ENCODE results near the gene ADAM19. TPM values are rescaled to one million over a fixed set of nuclear protein-coding genes. Genes with fewer than 3 reads are reported as not detected.
A peak's percentile ranks its signal among the peaks of the same experiment; 100 is the strongest.

The ADAM19 gene
- total RNA-seq, 1 experiment from 2014 or later: 45.6 TPM

GRCh38 chr5:157469073-157469472 lies 106.5 kb downstream of the ADAM19 start:
- no peak for DNase-seq (ENCODE audit: low read depth)

- no peak for DNase-seq (ENCODE audit: low read depth)
Observed at GRCh38 chr5:157468293-157468965, 107.1 kb downstream of the ADAM19 start.

- peak; percentile 86 for DNase-seq (ENCODE audit: low read depth)
Observed at GRCh38 chr5:157464519-157465171, 110.9 kb downstream of the ADAM19 start.

DNA sequence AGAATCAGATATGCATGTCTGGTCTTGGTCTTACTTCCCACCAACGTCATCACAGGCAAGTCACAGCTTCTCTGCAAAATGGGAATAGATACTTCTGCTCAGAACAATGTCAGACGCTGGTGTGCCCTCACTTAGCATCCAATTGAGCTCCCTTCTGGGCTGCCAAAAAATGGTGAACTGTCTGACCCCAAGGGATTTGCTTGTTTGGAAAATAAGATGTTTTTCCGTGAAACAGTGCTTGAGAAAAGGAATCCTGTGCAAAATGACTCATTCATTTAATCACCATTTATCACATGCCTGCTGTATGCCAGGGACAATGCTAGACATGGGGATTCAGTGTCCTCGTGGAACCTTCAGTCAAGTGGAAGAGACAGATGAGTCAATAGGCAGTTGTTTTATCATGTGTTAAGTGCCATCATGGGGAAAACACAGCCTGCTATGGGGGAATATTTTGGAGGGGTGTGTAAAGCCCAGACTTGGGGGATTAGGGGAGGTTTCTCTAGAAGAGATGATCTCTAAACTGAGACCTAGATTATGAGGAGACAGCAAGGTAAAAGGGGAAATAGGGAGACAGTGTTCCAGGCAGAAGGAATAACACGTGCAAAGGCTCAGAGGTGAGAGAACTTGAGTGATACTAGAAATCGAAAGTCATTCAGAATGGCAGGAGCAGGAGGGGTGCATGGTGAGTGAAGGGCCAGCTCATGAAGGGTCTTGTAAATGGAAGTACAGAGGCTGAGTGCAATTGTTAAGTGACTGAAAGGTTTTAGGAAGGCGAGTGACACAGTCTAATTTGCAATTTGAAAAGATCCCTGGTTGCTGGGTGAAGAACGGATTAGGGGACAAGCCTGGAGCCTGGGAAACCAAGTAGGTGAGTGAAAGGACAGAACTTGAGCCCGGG lies 111.7 kb downstream of the ADAM19 start:
- DNase-seq (ENCODE audit: low read depth): peak; percentile 20

- no peak for DNase-seq (ENCODE audit: low read depth)
Observed at GRCh38 chr5:157463081-157463480, 112.5 kb downstream of the ADAM19 start.

DNA sequence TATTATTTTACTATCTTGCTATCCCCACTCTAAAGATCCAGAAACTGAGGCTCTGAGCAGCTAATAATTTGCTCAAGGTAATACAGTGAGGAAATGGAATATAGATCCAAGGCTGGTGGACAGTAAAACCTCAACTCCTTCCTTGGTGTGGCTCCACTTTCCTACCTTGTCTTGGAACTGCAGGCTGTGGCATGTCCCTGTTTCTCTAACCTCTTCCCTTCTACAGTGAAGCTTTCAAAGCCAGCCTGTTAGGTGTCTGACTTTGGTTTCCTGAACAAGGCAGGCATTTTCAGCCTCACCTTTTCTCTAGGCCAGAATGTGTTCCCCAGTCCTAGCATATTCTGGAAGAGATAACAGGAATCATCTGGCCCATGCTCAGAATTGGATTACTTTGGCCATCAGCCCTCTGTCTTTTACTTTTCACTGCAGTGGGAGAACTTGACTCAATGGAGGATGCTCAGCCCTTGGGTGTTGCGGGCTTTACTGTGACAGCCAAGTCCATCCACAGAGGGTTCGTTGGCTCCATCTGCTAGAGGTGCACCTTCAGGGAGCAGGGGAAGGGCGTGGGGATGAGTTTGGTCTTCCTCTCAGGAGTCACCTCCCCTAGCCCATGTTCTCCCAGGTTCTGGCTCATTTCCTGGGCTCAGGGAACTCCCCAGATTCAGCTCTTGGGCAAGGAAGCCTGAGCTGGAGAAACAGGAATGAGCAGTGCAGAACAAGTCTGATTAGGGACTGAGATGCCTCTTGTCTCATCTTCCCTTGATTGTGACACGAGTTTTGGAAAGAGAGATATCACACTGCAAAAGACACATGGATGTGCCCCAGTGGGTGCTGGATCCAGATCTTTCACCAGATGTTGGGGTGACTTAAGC lies 114.4 kb downstream of the ADAM19 start:
- DNase-seq (ENCODE audit: low read depth): no peak

GRCh38 chr5:157459715-157460599 lies 115.6 kb downstream of the ADAM19 start, which contains the start of gene NIPAL4:
TSS of gene NIPAL4 (plus strand) at chr5:157460213. CDS start at chr5:157460321, 108 bp downstream.
- no peak for DNase-seq (ENCODE audit: low read depth)

DNA sequence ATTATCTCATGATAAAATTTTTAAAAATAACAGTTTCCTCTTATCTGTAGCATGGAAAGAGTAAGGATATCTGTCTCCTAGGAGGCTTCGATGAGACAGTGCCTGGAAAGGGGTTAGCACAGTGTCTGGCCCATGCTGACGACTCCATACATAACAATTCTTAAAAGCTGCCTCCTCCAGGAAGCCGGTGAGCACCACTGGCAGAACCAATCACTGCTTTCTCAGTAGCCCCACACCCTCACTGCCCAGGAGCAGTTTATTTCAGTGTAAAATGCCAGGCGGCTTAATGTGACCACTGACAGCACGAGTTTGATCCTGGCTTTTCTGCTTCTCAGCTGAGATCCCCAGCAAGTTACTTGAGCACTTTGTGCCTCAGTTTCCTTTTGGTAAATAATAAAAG lies 116.7 kb downstream of the ADAM19 start:
- DNase-seq (ENCODE audit: low read depth): no peak

- no peak for DNase-seq (ENCODE audit: low read depth)
Observed at GRCh38 chr5:157457391-157457790, 118.2 kb downstream of the ADAM19 start.

- no peak for DNase-seq (ENCODE audit: low read depth)
Observed at GRCh38 chr5:157456301-157456700, 119.3 kb downstream of the ADAM19 start.

DNA sequence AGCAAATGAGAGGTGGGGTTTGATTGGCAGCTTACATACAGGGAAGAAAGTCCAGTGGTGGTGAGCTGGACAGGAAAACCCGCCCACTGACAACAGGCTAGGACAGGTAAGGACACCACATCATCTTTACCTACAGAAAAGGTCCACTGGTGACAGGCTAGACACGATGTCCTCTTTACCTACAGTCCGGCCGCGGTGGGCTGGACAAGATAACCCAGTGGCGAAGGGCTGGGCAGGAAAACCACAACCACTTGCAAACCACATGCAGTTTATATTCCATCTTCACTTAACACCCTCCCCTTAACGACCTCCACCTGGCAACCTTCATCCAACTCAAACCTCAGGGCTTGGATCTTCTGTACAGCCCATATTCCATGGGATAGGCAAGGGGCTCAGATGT lies 120.5 kb downstream of the ADAM19 start:
- no peak for DNase-seq (ENCODE audit: low read depth)

- DNase-seq (ENCODE audit: low read depth): no peak
Observed at GRCh38 chr5:157454273-157454672, 121.3 kb downstream of the ADAM19 start.

DNA sequence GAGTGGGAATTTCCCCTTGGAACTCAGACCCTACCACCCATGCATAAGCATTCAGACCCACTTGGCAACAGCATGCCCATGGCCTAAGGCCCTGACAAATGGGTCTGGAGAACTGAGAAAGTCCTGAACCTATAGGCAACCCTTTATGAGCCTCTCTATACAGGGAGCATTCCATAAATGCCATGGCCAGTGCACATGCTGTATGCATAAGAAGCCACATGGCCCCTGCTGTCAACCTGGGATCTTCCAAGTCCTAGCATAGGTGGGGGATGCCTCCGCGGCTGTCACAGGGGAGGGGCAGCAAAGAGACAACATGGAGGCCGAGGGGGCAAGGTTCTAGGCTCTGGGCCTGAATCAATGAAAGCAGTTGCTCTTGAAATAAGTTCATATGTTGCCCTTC lies 123.8 kb downstream of the ADAM19 start:
- no peak for DNase-seq (ENCODE audit: low read depth)

DNA sequence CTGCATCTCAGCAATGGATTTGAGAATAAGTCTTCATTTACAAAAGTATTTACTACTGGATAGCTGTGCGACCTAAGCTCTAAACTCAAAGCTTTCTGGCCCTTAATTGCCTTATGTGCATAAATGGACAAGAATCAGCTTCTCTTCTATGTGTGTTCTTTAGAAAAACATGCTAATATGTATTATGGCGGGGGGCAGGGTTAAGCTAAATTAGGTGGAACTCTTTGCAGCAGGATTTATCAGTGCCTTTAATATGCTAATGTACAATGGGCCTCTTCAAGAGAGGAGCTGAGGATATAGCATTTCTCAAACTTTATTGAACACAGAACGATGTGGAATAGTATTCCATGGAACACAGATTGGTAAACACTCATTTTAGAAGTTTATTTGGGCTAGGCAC lies 125.6 kb downstream of the ADAM19 start:
- DNase-seq (ENCODE audit: low read depth): no peak

- no peak for DNase-seq (ENCODE audit: low read depth)
Observed at GRCh38 chr5:157449011-157449723, 126.4 kb downstream of the ADAM19 start.

- DNase-seq (ENCODE audit: low read depth): no peak
Observed at GRCh38 chr5:157447201-157447637, 128.4 kb downstream of the ADAM19 start.

GRCh38 chr5:157446412-157446935 lies 129.1 kb downstream of the ADAM19 start:
- DNase-seq (ENCODE audit: low read depth): no peak

DNA sequence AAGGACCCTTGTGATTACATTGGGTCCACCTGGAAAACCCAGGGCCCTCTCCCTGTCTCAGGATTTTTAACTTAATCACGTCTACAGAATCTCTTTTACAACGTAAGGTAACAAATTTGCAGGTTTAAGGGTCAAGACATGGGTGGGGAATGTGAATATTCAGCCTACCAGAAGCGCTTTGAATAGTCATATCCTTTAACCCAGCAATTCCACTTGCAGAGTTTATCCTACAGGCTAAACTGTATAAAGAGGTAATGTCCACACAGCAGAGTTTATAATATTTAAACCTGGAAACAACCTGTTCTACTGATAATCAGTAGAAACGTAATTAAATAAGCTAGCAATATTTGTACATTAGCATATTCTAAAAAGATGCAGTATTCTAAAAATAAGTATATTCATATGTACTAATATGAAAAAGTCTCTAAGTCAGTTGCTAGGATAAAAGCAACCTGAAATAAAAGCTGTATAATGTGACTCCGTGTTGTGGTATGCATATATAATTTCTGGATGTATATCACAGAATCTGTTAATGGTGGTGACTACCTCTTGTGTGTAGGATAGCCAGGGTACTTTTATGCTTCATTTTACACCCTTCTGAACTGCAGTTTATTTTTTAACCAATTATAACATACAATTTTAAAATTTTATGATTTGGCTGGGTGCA lies 129.7 kb downstream of the ADAM19 start:
- DNase-seq (ENCODE audit: low read depth): no peak

Data from HT1080 (cell line).